ENCODE data around the gene LAMP1. TPM values are rescaled to one million over a fixed set of nuclear protein-coding genes. Genes with fewer than 3 reads are reported as not detected.

Gene LAMP1
- total and polyA plus RNA-seq, 2 of the 4 experiments (the other 2 are of a cell fraction) = 60.6 to 229 TPM

DNA sequence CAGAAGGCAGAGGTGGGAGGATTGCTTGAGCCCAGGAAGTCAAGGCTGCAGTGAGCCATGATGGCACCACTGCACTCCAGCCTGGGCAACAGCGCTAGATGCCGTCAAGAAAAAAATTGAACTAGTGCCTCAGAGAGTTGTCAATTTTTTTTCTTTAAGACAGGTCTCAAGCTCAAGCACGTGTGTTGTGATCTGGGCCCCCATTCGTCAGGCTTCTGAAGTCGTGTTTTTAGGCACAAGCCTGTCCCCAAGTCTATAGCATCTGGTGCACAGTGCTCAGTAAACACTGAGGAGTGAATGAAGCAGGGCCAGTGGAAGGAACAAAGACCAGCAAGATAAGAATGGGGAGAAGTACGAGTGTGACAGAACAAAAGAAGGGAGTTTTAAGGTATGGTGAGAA lies 23.7 kb upstream of the LAMP1 start:
- Histone ChIP-seq H2AK5ac (ENCODE audit: low read depth, low read length) (no peak overlapping the region), H2BK5ac (ENCODE audit: low read depth, low read length, poor library complexity, severe bottlenecking) (peak overlapping the region; percentile 33), H3K56ac (ENCODE audit: extremely low read depth, insufficient read depth, low read length) (no peak overlapping the region), H3K23ac (ENCODE audit: low read depth, low read length) (no peak overlapping the region), H3K79me1 (ENCODE audit: low read depth in 1 of 2, low read length in 2 of 2) (no peaks in the 10 kb centered on the region), H3K4ac (ENCODE audit: low read depth, low read length) (no peak overlapping the region), H2AFZ (replicated peaks; ENCODE audit: low read length, poor library complexity) (no peak overlapping the region), H3K4me1 (ENCODE audit: control insufficient read depth, insufficient read depth, low read length) (peaks cover 3% of the 10 kb centered on the region), H4K20me1 (ENCODE audit: insufficient read depth, low read length) (no peaks in the 10 kb centered on the region), H3K4me3 (ENCODE audit: insufficient read depth, low read depth, low read length) (no peak overlapping the region), H3K9me1 (ENCODE audit: insufficient read depth, low read length) (no peaks in the 10 kb centered on the region), H3K27ac (ENCODE audit: insufficient read depth, low read length) (no peak overlapping the region), H4K5ac (ENCODE audit: low read depth, low read length) (peak overlapping the region; percentile 34; the same call in 1 of the 2 replicates), H3K36me3 (ENCODE audit: control insufficient read depth, insufficient read depth, low read length) (no peaks in the 10 kb centered on the region), H3K27me3 (ENCODE audit: control insufficient read depth, insufficient read depth, low read length) (no peaks in the 10 kb centered on the region), H4K8ac (ENCODE audit: low read depth in 2 of 2, low read length in 2 of 2) (no peak overlapping the region), H2BK120ac (ENCODE audit: low read depth, low read length) (no peak overlapping the region), H3K14ac (replicated peaks; ENCODE audit: low read depth, low read length) (no peak overlapping the region), H2BK20ac (ENCODE audit: low read depth, low read length) (no peak overlapping the region), H3K4me2 (ENCODE audit: low read depth, low read length) (no peak overlapping the region), H4K91ac (ENCODE audit: insufficient read depth, low read depth, low read length) (no peak overlapping the region), H2BK15ac (ENCODE audit: low read depth, low read length) (no peak overlapping the region), H3K18ac (ENCODE audit: low read depth, low read length) (no peak overlapping the region), H3K9ac (ENCODE audit: low read depth, low read length) (no peak overlapping the region), H2AK9ac (replicated peaks; ENCODE audit: low read depth, low read length, poor library complexity) (no peak overlapping the region), H3K9me3 (ENCODE audit: control insufficient read depth, insufficient read depth, low read length) (no peaks in the 10 kb centered on the region)
- CTCF ChIA-PET = no interaction called here
- dilution Hi-C loops (cut with HindIII; ENCODE audit: low sequenced_read_pairs, unreplicated experiment) = no loop called here
- DNase-seq (no peak), ATAC-seq (ENCODE audit: low read depth) (no peak)
- POLR2A ChIA-PET (ENCODE audit: unreplicated experiment) = no interaction called here
- in situ Hi-C loops (cut with MboI; ENCODE audit: low sequenced_read_pairs) = no loop called here
- BruUV-seq (replicated peaks) = no TSS peak
- TF ChIP-seq RCOR1 (IDR thresholded peaks at IDR 0.05; ENCODE audit: insufficient replicate concordance, low read length) (no peak), SMC3 (IDR thresholded peaks at IDR 0.05; ENCODE audit: low read depth, low read length) (no peak), MAZ (IDR thresholded peaks at IDR 0.05; ENCODE audit: borderline replicate concordance, low read depth, low read length) (no peak), USF2 (IDR thresholded peaks at IDR 0.05; ENCODE audit: low read depth, low read length) (no peak), RAD21 (IDR thresholded peaks at IDR 0.05; ENCODE audit: low read length) (no peak), RFX5 (IDR thresholded peaks at IDR 0.05; ENCODE audit: low read depth, low read length) (no peak), CTCF (conservative IDR thresholded peaks at IDR 0.05; ENCODE audit: low read depth, low read length) (no peak), CEBPB (IDR thresholded peaks at IDR 0.05; ENCODE audit: low read depth, low read length) (no peak)
- TF ChIP-seq, protein P1, sequence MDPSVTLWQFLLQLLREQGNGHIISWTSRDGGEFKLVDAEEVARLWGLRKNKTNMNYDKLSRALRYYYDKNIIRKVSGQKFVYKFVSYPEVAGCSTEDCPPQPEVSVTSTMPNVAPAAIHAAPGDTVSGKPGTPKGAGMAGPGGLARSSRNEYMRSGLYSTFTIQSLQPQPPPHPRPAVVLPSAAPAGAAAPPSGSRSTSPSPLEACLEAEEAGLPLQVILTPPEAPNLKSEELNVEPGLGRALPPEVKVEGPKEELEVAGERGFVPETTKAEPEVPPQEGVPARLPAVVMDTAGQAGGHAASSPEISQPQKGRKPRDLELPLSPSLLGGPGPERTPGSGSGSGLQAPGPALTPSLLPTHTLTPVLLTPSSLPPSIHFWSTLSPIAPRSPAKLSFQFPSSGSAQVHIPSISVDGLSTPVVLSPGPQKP (IDR thresholded peaks at IDR 0.05; ENCODE audit: borderline replicate concordance, low read depth, low read length) = no peak
- intact Hi-C loops (cut with micrococcal nuclease) = no loop called here
- 81% methylated on average over 6 of the region's 6 CpGs; no CpG with 5 or more reads in 1 of the 2 experiments for WGBS, 2 experiments (ENCODE audit: extremely low coverage in 2 of 2, insufficient read length in 1 of 2)
